Measurements from ENCODE around the gene BCL11A. TPM values are rescaled to one million over a fixed set of nuclear protein-coding genes. Genes with fewer than 3 reads are reported as not detected.

Gene BCL11A
- total RNA-seq, 6 experiments from 2014 or later = 0.06 to 0.80 (median 0.37) TPM

- H3K4me3 ChIP-seq = no peak overlapping the region
- intact Hi-C loops (cut with DNase I) = no loop called here
- no peaks in the 10 kb centered on the region for H3K27me3 ChIP-seq
- 74% methylated on average over 3 of the region's 3 CpGs for WGBS (ENCODE audit: insufficient coverage, low coverage, low lambda C conversion rate, missing lambda C conversion rate)
- TF ChIP-seq CTCF (IDR thresholded peaks at IDR 0.05) (no peak), POLR2A (IDR thresholded peaks at IDR 0.05) (no peak)
- no peak for DNase-seq
- no peak for ATAC-seq
- H3K9me3 ChIP-seq = no peaks in the 10 kb centered on the region
- H3K36me3 ChIP-seq = no peaks in the 10 kb centered on the region
- no peaks in the 10 kb centered on the region for H3K4me1 ChIP-seq
- H3K27ac ChIP-seq = no peak overlapping the region
Measured at GRCh38 chr2:60488291-60488690, 65.2 kb downstream of the BCL11A start.

GRCh38 chr2:60487174-60487573, 66.3 kb downstream of the BCL11A start:
- Histone ChIP-seq H3K4me3 (no peak overlapping the region), H3K9me3 (no peaks in the 10 kb centered on the region), H3K36me3 (no peaks in the 10 kb centered on the region), H3K4me1 (no peaks in the 10 kb centered on the region), H3K27ac (no peak overlapping the region), H3K27me3 (no peaks in the 10 kb centered on the region)
- intact Hi-C loops (cut with DNase I) = no loop called here
- TF ChIP-seq CTCF (IDR thresholded peaks at IDR 0.05) (no peak), POLR2A (IDR thresholded peaks at IDR 0.05) (no peak)
- DNase-seq (no peak), ATAC-seq (no peak)
- 75% methylated on average over 5 of the region's 5 CpGs for WGBS (ENCODE audit: insufficient coverage, low coverage, low lambda C conversion rate, missing lambda C conversion rate)

- no peak overlapping the region for H3K4me3 ChIP-seq
- DNase-seq (no peak), ATAC-seq (no peak)
- intact Hi-C loops (cut with DNase I) = no loop called here
- no peaks in the 10 kb centered on the region for H3K27me3 ChIP-seq
- TF ChIP-seq POLR2A (IDR thresholded peaks at IDR 0.05) (no peak), CTCF (IDR thresholded peaks at IDR 0.05) (no peak)
- 83% methylated on average over 3 of the region's 3 CpGs for WGBS (ENCODE audit: insufficient coverage, low coverage, low lambda C conversion rate, missing lambda C conversion rate)
- H3K4me1 ChIP-seq = no peaks in the 10 kb centered on the region
- no peaks in the 10 kb centered on the region for H3K36me3 ChIP-seq
- no peak overlapping the region for H3K27ac ChIP-seq
- H3K9me3 ChIP-seq = no peaks in the 10 kb centered on the region
Measured at GRCh38 chr2:60486551-60486950, 66.9 kb downstream of the BCL11A start.

- ATAC-seq (no peak), DNase-seq (no peak)
- Histone ChIP-seq H3K27ac (no peak overlapping the region), H3K4me3 (no peak overlapping the region), H3K4me1 (no peaks in the 10 kb centered on the region), H3K9me3 (no peaks in the 10 kb centered on the region), H3K27me3 (no peaks in the 10 kb centered on the region), H3K36me3 (no peaks in the 10 kb centered on the region)
- TF ChIP-seq POLR2A (IDR thresholded peaks at IDR 0.05) (no peak), CTCF (IDR thresholded peaks at IDR 0.05) (no peak)
- 64% methylated on average over 1 of the region's 1 CpG for WGBS (ENCODE audit: insufficient coverage, low coverage, low lambda C conversion rate, missing lambda C conversion rate)
- intact Hi-C loops (cut with DNase I) = no loop called here
Measured at GRCh38 chr2:60486067-60486466, 67.4 kb downstream of the BCL11A start.

- WGBS (ENCODE audit: insufficient coverage, low coverage, low lambda C conversion rate, missing lambda C conversion rate) = 68% methylated on average over 4 of the region's 5 CpGs
- H3K4me3 ChIP-seq = no peak overlapping the region
- no peaks in the 10 kb centered on the region for H3K36me3 ChIP-seq
- TF ChIP-seq CTCF (IDR thresholded peaks at IDR 0.05) = no peak
- TF ChIP-seq POLR2A (IDR thresholded peaks at IDR 0.05) = no peak
- intact Hi-C loops (cut with DNase I) = no loop called here
- H3K27ac ChIP-seq = no peak overlapping the region
- DNase-seq (no peak), ATAC-seq (no peak)
- H3K4me1 ChIP-seq = peaks cover 0 to 5% (median 0%) of the 10 kb centered on the region in 4 donors
- H3K27me3 ChIP-seq = no peaks in the 10 kb centered on the region
- H3K9me3 ChIP-seq = no peaks in the 10 kb centered on the region
Measured at GRCh38 chr2:60485550-60485949, 67.9 kb downstream of the BCL11A start.
